GM04504 (cell line): ENCODE measurements around the gene TCAF1.
"Not testable (repeated sequence)": the region's sequence is repeated elsewhere in the genome, so short reads cannot be mapped to it uniquely, and the experiment has no call there.

Experiments
- DNase-seq: peaks from one replicate; pipeline ENCODE4 v3.0.0-alpha.2; 2012; ENCODE audit warnings: low read depth

TCAF1 gene

DNA sequence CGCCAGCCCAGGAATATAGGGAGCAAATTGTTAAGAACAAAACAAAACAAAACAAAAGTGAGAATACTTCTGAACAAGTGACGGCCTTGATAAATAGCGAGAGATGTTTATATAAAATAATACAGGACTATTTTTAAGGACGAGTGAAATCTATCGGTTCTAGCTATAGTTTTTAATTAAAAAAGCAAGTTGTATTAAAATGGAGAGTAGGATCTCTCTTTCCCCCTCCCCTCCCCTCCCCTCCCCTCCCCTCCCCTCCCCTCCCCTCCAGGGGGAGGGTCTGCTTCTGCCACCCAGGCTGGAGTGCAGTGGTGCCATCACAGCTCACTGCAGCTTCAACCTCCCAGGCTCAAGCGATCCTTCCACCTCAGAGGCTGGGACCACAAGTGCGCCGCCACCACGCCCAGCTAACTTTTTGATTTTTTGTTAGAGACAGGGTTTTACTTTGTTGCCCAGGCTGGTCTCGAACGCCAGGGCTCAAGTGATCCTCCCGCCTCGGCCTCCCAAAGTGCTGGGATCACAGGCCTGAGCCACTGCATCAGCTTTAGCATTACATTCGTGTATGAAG lies 440 bp upstream of the TCAF1 start:
- no peak for DNase-seq

DNA sequence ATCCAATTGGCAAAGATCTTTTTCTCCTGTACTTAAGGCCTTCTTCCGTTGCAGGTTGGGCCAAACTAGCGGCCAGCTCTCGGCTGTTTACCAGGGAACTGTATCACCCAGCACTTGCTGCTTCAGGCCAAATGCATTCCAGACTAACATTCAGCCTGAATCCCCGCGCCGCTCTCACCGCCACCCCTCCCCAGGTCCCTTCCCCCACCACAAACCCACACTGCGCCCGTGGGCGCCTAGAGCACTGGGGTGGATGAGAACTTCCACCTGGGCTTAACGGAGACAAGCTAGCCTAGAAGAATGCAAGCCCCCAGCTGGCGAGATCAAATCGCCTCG lies 676 bp downstream of the TCAF1 start:
- DNase-seq: no peak

DNA sequence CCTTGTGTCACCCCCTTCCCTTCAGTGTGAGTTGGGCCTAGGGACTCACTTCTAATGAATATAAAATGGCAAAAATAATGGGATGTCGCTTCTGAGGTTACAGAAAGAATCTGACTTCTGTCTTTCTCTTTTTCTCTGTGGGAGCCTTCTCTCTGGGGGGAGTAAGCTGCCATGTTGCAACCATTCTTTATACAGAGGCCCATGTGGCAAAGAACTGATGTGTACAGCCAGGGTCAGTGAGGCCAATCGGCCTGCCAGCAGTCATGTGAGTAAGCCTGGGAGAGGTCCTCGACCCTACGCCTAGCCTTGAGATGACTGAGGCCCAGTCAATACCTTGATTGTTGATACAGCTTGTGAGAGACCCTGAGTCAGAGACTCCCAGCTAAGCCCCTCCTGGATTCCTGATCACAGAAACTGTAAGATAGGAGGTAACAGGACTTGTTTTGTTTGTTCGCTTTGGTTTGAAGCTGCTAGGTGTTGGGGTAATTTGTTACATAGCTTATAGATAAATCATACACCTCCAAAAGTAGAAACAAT lies 1.7 kb downstream of the TCAF1 start:
- DNase-seq: no peak

DNA sequence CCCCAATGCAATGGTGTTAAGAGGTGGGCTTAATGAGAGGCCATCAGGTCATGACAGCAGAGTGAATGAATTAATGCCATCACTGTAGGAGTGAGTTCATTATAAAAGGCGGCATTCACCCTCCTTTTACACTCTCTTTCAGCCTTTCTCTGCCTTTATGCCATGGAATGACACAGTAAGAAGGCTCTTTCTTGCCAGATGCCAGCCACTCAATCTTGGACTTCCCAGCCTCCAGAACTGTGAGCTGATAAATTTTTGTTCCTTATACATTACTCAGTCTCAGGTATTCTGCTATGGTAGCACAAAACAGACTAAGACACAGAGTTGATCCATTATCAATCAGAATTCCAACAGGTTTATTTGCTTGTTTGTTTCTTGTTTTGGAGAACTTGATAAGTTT lies 3.2 kb downstream of the TCAF1 start:
- no peak for DNase-seq

DNA sequence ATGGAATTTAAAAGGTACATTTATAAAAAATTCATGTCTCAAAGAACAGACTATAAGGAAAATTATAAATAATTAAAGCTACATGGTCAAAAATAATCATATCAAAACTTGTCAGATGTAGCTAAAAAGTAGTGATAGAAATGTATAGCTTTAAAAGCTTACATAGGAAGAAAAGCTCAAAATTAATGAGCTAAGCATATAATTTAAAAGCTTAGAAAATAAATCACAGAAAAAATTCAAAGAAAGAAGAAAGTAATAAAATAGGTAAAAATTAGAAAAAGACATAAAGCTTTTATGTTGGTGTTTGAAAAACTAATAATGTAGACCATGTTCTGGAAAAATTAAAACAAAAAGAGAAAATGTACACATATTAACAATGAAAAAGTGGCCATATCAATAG lies 5.3 kb downstream of the TCAF1 start:
- DNase-seq: no peak

DNA sequence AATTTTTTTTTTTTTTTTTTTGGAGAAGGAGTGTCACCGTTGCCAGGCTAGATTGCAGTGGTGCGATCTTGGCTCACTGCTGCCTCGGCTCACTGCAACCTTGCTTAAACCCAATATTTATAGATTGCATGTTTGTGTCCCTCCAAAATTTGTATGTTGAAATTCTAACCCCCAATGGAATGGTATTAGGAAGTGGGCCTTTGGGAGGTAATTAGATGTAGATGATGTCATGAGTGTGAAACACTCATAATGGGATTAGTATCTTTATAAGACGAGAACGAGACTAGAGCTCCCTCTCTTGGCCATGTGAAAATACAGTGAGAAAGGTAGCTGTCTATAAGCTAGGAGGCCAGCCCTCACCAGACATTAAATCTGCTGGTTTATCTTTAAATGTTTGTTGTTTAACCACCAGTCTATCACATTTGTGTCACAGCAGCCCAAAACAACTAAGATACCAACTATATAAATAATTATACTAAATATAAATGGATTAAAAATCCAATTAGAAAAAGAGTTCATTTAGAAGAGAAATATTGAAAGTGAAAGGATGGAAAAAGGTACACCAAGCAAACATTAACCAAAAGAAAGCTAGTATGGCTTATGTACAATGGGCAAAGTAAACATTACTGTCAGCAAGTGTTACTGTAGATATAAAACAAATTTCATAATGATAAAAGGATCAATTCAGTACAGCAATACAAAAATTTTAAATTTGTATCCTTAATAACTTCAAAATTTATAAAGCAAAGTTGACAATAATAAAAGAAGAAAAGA lies 9.3 kb downstream of the TCAF1 start:
- DNase-seq: no peak

DNA sequence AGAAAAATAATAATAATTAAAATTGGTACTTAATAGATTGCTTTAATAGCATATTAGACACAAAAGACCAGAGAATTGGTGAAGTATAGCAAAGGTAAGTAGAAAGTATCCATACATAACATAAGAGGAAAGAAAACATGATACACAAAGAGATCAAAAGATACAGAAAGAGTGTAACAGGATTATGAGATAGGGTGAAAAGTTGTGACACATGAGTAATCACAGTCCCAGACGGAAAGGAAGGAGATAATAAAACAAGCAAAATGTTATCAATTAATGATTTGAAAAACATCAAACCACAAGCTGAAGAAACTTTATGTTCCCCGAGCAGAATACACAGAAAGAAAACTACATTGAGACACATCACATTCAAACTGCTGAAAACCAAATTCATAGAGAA lies 10.5 kb downstream of the TCAF1 start:
- DNase-seq: no peak

DNA sequence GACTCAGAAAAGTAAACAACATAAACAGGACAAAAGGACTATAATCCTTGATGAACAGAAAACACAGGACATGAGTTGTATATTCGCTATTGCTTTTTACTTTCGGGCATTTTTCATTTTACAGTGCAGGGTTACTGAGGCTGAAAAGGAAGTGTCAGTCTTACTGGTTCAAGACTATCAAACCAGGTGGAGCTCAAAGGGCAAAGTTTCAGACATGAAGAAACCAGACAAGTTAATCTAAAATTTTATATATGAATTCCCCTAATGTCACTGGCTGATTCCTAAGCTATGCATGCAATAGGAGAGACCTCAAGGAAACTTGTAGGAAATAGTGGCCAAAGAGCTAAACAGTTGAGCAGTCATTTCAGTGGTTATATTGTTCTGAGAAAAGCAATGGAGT lies 11.4 kb downstream of the TCAF1 start:
- DNase-seq: no peak

DNA sequence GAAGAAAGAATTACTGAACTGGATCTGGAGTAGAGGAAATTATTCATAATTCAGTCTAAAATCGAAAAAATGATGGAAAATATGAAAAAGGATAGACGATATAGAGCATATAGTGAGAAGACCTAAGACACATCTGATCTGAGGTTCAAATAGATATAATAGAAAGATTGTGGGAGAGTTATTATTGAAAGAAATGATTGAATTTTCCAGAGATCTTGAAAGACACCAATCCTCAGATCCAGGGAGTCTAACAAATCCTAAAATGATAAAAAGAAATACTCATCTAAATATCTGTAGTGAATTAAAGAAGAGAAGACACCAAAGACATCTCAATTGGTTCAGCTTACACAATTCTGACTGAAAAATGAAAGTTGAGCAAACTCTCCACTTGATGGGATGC lies 12.9 kb downstream of the TCAF1 start:
- DNase-seq: no peak

DNA sequence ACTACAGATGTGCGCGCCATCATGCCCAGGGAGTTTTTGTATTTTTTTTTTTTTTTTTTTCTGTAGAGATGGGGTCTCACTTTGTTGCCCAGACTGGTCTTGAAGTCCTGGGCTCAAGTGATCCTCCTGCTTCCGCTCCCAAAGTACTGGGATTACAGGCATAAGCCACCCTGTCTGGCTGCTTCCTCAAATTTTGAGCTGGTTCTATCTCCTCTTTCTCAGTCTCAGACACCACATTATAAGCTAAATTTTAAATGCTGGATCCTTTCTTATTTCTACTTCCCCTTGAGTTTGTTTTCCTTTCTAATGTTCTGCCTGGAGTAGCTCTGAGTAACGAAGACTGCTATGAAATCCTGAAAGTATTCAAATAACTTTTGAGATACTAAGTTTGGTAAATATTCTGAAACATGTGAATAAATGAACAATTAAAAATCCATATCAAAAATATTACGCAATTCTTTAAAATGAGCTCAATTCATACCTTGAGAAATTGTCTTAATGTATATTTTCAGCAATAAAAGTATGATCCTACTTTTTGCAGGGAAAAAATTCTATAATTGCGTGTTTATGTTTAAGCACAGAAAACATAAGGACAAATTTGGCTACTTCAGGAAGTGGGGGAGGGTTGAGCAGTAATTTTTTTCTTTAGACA lies 15.0 kb downstream of the TCAF1 start:
- no peak for DNase-seq

DNA sequence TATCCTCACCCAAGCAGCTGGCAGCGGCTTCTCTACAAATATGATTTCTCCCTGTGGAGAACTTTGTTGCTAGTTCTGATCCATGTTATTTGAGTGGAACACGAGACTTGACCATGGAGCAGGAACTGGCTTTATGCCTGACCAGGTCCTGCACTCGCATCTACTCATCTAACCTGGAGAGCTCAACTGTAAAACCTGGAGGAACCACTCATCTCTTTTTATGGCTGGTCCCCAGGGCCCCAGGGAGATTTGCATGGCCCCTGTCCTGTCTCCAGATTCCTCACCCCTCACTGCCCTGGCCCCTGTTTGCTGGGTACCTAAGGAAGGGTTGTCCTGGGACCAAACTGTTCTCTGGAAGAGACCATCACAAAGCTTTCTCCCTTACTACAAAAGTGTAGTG lies 16.0 kb downstream of the TCAF1 start:
- no peak for DNase-seq

DNA sequence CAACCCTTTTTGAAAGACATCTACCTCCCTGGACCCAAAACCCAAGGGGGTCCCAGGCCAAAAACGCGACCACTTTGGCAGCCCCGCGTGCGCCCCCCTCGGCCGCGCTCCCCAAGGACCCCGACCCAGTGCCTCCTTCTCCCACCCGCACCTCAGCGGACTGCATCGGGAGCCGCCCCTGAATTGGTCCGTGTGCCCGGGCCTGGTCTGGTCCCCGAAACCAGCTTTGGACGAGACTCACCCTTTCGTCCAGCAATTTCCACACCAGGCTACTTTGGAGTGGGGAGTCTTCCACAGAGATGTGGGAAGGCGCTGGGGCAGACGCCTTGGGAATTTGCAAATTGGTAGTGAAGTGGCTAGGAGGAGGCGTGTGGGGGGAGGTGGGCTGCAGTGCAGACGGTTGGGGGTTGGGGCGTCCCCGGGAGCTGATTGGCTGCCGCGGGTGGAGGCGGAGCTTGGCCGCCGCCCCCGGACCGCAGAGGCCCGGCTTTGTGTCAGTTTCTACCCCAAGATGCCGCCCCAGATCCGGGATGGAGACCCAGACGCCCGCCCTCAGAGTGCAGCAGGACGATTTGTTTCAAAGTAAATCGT lies 16.9 kb downstream of the TCAF1 start:
- no peak for DNase-seq

DNA sequence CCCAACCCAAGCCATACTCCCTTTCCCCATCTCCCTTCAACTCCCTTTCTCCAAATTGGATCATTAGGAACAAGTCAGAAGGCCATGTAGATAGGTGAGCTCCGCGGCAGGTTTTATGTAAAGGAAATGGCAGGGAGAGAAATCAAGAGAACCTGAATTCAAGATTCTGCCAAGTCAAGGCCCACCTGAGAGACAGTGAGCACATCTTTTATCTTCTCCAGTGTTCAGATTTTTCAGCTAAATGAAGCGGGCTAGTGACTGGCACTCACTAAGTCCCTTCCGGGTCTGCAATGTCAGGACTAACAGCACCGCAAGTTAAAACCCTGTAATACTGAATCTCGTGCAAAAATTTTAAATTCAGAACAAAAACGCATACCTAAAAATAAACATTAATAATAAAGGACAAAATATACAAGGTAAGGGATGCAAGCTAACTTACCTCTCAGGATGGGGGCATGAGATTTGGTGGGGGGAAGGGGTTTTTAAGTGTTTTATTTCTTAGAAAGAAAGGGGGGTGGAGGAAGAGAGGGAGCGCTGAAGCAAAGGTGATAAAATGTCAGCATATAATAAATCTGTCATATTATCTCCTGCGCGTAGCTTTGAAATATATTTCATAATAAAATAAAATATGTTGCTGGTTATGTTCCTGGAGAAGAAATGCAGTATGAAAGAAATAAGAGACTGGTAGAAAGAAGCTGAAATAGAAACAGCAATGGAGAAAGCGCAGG lies 17.6 kb downstream of the TCAF1 start:
- DNase-seq: no peak

DNA sequence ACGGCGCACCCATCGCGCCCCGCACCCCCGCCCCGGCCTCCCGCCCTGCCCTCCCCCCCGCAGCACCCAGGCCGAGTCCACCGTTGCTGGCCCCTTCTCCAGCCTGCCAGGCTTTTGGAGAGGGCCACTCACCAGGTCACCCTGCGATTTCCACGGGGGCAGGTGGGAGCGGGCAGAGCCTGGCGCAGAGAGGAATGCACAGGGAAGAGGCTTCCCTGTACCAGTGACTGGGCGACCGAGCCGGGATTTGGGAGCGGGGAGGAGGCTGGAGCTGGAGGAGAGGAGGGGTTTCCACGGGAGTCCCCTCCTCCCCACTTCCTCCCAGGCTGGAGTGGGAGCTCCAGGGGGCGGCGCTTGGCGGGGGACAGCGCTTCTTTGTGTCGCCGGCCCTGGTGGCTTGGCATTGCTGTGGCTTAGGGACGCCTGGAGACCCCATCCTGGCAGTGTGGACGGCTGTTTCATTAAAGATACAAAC lies 19.3 kb downstream of the TCAF1 start:
- peak; percentile 25 for DNase-seq

DNA sequence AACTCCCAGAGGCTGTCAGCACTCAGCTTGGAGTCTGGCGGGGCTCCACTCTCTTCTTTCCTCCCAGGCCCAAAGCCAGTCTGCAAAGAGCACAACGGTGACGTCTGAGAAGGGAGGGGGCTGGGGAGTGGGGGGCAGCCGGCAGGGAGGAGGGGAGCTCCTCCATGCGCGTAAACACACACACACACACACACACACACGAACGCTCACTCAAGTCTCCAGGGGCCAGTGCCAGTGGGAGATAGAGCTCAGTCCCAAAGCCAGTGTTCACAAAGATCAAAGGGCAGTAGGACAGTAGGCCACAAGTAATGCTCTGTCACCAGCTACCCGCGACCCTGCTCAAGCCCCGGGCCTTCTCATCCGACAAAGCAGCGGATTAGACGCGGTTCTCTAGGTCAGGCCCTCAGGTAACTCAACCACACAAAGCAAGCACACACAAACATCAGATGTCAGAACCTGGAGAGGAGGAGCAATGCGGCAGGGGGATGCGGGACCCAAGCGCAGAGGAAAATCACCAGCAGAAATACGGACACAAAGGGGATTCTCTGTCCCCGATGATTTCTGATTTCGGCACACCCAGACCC lies 19.9 kb downstream of the TCAF1 start:
- no peak for DNase-seq

DNA sequence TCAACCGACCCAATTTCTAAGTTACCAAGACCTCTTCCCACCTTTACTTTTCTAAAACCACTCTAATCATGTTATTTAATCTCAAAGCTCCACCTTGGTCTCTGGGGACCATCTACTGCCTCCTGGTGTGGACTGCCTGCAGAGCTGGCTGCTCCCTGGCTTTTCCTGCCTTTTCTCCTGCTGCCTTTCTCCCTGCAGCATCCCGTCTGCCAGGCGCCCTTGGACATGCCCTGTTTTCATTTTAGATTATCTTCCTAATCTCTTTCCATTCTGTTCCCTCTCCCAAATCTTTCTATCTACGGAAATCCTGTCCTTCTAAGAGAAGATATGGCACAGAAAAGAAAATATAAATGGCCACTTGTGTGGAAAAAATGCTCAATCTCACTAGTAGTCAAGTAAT lies 23.1 kb downstream of the TCAF1 start:
- DNase-seq: no peak

DNA sequence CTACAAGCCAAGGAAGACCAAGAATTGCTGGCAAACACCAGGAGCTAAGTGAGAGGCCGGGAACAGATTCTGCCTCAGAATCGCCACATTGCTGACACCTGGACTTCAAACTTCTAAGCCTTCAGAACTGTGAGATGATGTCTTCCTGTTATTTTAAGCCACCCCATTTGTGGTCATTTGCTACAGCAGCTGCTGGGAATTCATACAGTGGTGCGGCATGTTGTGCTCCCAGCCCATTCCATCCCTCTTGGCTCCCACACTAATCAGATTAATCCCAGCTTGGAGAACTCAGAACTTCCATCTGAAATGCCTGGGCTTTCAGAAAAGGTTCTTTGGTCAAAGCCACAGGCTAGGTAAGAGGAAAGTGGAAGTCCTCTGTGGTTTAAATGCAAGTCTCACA lies 24.9 kb downstream of the TCAF1 start:
- no peak for DNase-seq

DNA sequence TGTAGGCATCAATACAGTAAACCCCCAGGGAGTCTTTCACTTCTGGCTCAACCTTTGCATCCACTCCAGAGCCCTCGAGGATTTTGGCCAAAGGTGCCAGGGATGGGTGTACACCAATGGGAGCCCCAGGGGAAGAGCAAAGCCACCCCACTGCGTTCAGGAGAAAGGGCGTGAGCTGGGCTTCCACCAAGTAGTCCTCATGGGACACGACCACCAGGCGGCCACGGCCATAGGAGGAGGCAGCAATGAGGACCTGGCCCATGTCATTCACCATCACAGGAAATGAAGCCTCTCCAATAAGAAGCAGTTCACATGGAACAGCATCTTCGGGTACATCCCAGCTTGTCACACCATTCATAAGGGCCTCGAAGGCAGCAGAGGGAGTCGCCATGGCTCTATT lies 25.8 kb downstream of the TCAF1 start:
- no peak for DNase-seq

DNA sequence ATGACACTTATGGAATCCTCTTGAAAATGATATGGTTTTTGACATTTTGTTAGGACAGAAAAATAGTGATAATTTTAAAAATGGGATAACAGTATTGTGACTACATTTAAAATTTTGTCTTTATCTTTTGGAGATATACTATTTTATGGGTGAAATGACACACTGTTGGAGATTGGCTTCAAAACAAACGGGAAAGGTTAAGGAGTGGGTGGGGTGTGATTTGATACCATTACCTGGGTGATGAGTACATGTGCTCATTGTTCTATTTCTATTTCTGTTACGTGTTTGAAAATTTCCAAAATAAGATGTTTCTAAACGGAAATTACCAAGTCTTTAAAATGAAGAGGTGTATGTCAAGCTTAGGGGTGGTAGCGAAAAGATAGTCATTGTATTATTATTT lies 28.7 kb downstream of the TCAF1 start:
- not testable (repeated sequence) for DNase-seq

DNA sequence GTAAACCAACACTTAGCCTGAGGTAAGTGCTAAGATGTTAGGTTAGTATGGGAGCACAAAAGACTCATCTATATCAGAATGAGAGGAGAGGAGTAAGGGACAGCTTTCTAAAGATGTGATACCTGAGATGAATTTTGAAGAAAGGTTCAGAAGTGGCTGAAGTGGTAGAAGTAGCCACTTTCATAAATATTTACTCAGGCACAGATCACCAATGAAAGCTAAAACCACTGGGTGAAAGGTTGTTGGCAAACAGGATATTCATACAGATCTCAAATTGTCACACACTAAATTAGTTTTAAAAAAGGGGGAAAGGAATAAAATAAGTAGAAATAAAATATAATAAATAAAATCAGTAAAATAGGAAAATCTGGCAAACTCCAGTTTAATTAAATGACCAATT lies 30.4 kb downstream of the TCAF1 start:
- not testable (repeated sequence) for DNase-seq

DNA sequence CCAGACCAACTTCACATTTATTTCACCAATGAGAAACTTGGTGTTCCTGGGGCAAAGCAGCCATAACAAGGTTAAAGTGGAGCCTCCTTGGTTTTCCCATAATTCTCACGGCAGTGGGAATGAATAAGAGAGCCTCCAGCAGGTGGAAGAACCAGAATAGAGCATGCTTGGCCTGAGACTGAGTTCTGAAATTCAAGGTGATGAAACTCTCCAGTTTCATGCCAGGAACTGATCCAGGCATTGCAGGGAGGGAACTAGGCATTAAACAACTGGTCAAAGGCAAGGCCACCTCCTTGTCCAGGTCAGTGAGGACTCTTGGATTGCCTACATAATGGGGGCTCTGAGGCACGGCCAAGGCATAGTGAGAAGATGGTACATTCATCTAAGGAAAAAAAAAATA lies 44.0 kb downstream of the TCAF1 start:
- not testable (repeated sequence) for DNase-seq

DNA sequence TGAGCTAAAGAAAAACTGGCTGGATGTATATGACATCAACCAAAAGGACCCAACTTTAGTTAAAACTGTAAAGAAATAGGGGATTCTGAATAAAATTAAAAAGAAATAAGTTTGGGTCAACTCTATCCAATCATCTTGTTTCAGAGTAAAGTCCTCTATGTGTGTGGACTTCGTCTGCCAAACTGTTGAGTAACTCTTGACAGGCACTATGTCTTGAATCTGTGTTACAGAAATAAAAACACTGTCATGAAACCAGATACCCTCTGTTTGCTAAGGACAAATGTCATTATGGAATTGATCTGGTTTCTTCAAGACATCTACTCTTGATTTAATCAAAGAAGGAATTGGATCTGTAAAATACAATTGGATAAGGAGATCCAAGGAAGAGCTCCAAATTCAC lies 46.5 kb downstream of the TCAF1 start:
- not testable (repeated sequence) for DNase-seq
